Mesendoderm (in vitro differentiated cells): ENCODE measurements around the gene DCHS1.
"Not testable (repeated sequence)": the region's sequence is repeated elsewhere in the genome, so short reads cannot be mapped to it uniquely, and the experiment has no call there.

Experiments used
- DNase-seq: peaks from one replicate; pipeline ENCODE4 v3.0.0; 2013
- H2AK5ac ChIP-seq: 2 replicates; pipeline ENCODE4 v1.6.1; 2013; ENCODE audit warnings: low read length, inconsistent platforms
- H2BK120ac ChIP-seq: 2 replicates; pipeline ENCODE4 v1.6.1; 2013; ENCODE audit warnings: low read depth, mild to moderate bottlenecking, low read length, moderate library complexity, mixed read lengths
- H2BK15ac ChIP-seq: replicated peaks from 2 replicates; pipeline ENCODE4 v1.6.1; 2013; ENCODE audit warnings: low read depth, mild to moderate bottlenecking, moderate library complexity
- H2BK5ac ChIP-seq: 2 replicates; pipeline ENCODE4 v1.6.1; 2013; ENCODE audit warnings: low read length, inconsistent platforms
- H3K18ac ChIP-seq: 2 replicates; pipeline ENCODE4 v1.6.1; 2013; ENCODE audit warnings: mild to moderate bottlenecking, low read length, mixed read lengths
- H3K23ac ChIP-seq: one replicate; pipeline ENCODE4 v1.6.1; 2013; ENCODE audit warnings: low read length
- H3K27ac ChIP-seq: 2 replicates; pipeline ENCODE4 v1.5.1; 2013; ENCODE audit warnings: low read depth, mild to moderate bottlenecking, inconsistent platforms, low read length, moderate library complexity
- H3K27me3 ChIP-seq: 2 replicates; pipeline ENCODE4 v1.6.1; 2013; ENCODE audit warnings: low read length, control low read depth, mild to moderate bottlenecking, inconsistent platforms; ENCODE audit not compliant: insufficient read depth, poor library complexity
- H3K36me3 ChIP-seq: 2 replicates; pipeline ENCODE4 v1.6.1; 2013; ENCODE audit warnings: low read length, inconsistent platforms; ENCODE audit not compliant: control insufficient read depth, insufficient read depth
- H3K4ac ChIP-seq: one replicate; pipeline ENCODE4 v1.6.1; 2013; ENCODE audit warnings: low read depth, mild to moderate bottlenecking, low read length, moderate library complexity
- H3K4me1 ChIP-seq: 2 replicates; pipeline ENCODE4 v1.6.1; 2013; ENCODE audit warnings: low read depth, low read length, inconsistent platforms; ENCODE audit not compliant: control insufficient read depth
- H3K4me2 ChIP-seq: 2 replicates; pipeline ENCODE4 v1.6.1; 2013; ENCODE audit warnings: low read length
- H3K4me3 ChIP-seq: 2 replicates; pipeline ENCODE4 v1.5.1; 2013; ENCODE audit warnings: mild to moderate bottlenecking, low read length
- H3K56ac ChIP-seq: one replicate; pipeline ENCODE4 v1.6.1; 2013; ENCODE audit warnings: low read length
- H3K79me1 ChIP-seq: 2 replicates; pipeline ENCODE4 v1.6.1; 2013; ENCODE audit warnings: low read length, inconsistent platforms
- H3K79me2 ChIP-seq: 2 replicates; pipeline ENCODE4 v1.6.1; 2013; ENCODE audit warnings: mild to moderate bottlenecking, low read length; ENCODE audit not compliant: control insufficient read depth, insufficient read depth
- H3K9ac ChIP-seq: 2 replicates; pipeline ENCODE4 v1.6.1; 2013; ENCODE audit warnings: low read length, inconsistent platforms
- H4K5ac ChIP-seq: one replicate; pipeline ENCODE4 v1.6.1; 2013; ENCODE audit warnings: low read length
- H4K8ac ChIP-seq: one replicate; pipeline ENCODE4 v1.6.1; 2013; ENCODE audit warnings: low read depth, mild to moderate bottlenecking, control low read depth, low read length, moderate library complexity
- WGBS: extraction: QIAGEN DNeasy Blood & Tissue Kit; methylation state at CpG from one replicate; pipeline ENCODE4 v1.1.7; 2013; ENCODE audit warnings: low lambda C conversion rate, missing lambda C conversion rate; ENCODE audit not compliant: insufficient coverage; ENCODE audit errors: extremely low coverage; 5-methylcytosine and 5-hydroxymethylcytosine counted together

The DCHS1 gene

GRCh38 chr11:6693342-6694228 is 38.0 kb upstream of the DCHS1 start:
- Histone ChIP-seq H3K18ac (no peak overlapping the region), H3K4me1 (no peaks in the 10 kb centered on the region), H3K4me3 (no peak overlapping the region), H4K5ac (no peak overlapping the region), H3K4me2 (no peak overlapping the region), H3K27ac (no peak overlapping the region), H2BK120ac (no peak overlapping the region), H2BK15ac (no peak overlapping the region), H3K9ac (no peak overlapping the region), H3K79me1 (no peaks in the 10 kb centered on the region), H3K23ac (no peak overlapping the region), H4K8ac (no peak overlapping the region), H3K79me2 (no peaks in the 10 kb centered on the region), H3K4ac (no peak overlapping the region), H3K36me3 (no peaks in the 10 kb centered on the region), H2AK5ac (no peak overlapping the region), H3K56ac (no peak overlapping the region), H3K27me3 (no peaks in the 10 kb centered on the region), H2BK5ac (no peak overlapping the region)
- WGBS, result no CpG with 5 or more reads among the region's 1 CpG
- DNase-seq, result no peak

GRCh38 chr11:6692128-6692527 is 36.5 kb upstream of the DCHS1 start:
- Histone ChIP-seq H4K5ac (no peak overlapping the region), H3K79me1 (no peaks in the 10 kb centered on the region), H3K27ac (no peak overlapping the region)

GRCh38 chr11:6690431-6691132 is 35.0 kb upstream of the DCHS1 start:
- H2BK15ac ChIP-seq, H2BK5ac ChIP-seq, H3K4me2 ChIP-seq, H3K79me2 ChIP-seq, H3K4me3 ChIP-seq, H3K36me3 ChIP-seq, H3K56ac ChIP-seq, H2AK5ac ChIP-seq, H3K23ac ChIP-seq, H4K5ac ChIP-seq, H3K4ac ChIP-seq, DNase-seq, H3K27ac ChIP-seq, H3K4me1 ChIP-seq, H3K18ac ChIP-seq, H2BK120ac ChIP-seq, H3K27me3 ChIP-seq, H3K79me1 ChIP-seq, H3K9ac ChIP-seq, H4K8ac ChIP-seq: not testable (repeated sequence)
- WGBS, result 100% methylated on average over 1 of the region's 11 CpGs

More at GRCh38 chr11:6692128-6692527, 36.5 kb upstream of the DCHS1 start:
- H3K18ac ChIP-seq, result no peak overlapping the region
- H3K79me2 ChIP-seq, result no peaks in the 10 kb centered on the region
- H3K56ac ChIP-seq, result no peak overlapping the region
- no peak for DNase-seq
- no peak overlapping the region for H2BK5ac ChIP-seq
- H3K4me3 ChIP-seq, result no peak overlapping the region
- no peak overlapping the region for H3K23ac ChIP-seq
- H3K4ac ChIP-seq, result no peak overlapping the region
- no peak overlapping the region for H4K8ac ChIP-seq
- H3K9ac ChIP-seq, result no peak overlapping the region
- H2BK15ac ChIP-seq, result no peak overlapping the region
- no peaks in the 10 kb centered on the region for H3K36me3 ChIP-seq
- no peak overlapping the region for H3K4me2 ChIP-seq
- H3K27me3 ChIP-seq, result no peaks in the 10 kb centered on the region
- H2AK5ac ChIP-seq, result no peak overlapping the region
- H2BK120ac ChIP-seq, result no peak overlapping the region
- no peaks in the 10 kb centered on the region for H3K4me1 ChIP-seq

GRCh38 chr11:6687876-6688275 is 32.3 kb upstream of the DCHS1 start:
- no peak for DNase-seq
- no peak overlapping the region for H2AK5ac ChIP-seq
- H3K79me1 ChIP-seq, result no peaks in the 10 kb centered on the region
- no peaks in the 10 kb centered on the region for H3K36me3 ChIP-seq
- no peak overlapping the region for H3K23ac ChIP-seq
- no peak overlapping the region for H3K4me2 ChIP-seq
- no peak overlapping the region for H4K5ac ChIP-seq
- H2BK120ac ChIP-seq, result no peak overlapping the region
- H3K4me3 ChIP-seq, result no peak overlapping the region
- H3K27me3 ChIP-seq, result no peaks in the 10 kb centered on the region
- no peak overlapping the region for H3K27ac ChIP-seq
- H4K8ac ChIP-seq, result no peak overlapping the region
- no peak overlapping the region for H2BK15ac ChIP-seq
- peaks cover 2% of the 10 kb centered on the region for H3K79me2 ChIP-seq
- H3K4me1 ChIP-seq, result no peaks in the 10 kb centered on the region
- no CpG with 5 or more reads among the region's 4 CpGs for WGBS
- H3K4ac ChIP-seq, result no peak overlapping the region
- H2BK5ac ChIP-seq, result no peak overlapping the region
- H3K18ac ChIP-seq, result no peak overlapping the region
- H3K9ac ChIP-seq, result no peak overlapping the region
- no peak overlapping the region for H3K56ac ChIP-seq

- Histone ChIP-seq H3K9ac (no peak overlapping the region), H3K4ac (no peak overlapping the region), H4K8ac (no peak overlapping the region), H3K4me1 (peaks cover 4% of the 10 kb centered on the region), H2BK5ac (no peak overlapping the region), H3K4me3 (no peak overlapping the region), H4K5ac (no peak overlapping the region), H2AK5ac (no peak overlapping the region), H3K23ac (no peak overlapping the region), H3K27me3 (no peaks in the 10 kb centered on the region), H3K36me3 (peaks cover 2% of the 10 kb centered on the region), H3K27ac (no peak overlapping the region), H3K4me2 (no peak overlapping the region), H3K18ac (no peak overlapping the region), H3K79me1 (peaks cover 7% of the 10 kb centered on the region), H3K79me2 (peaks cover 19% of the 10 kb centered on the region), H2BK15ac (no peak overlapping the region), H2BK120ac (no peak overlapping the region), H3K56ac (no peak overlapping the region)
- no peak for DNase-seq
These were observed 30.4 kb upstream of the DCHS1 start for GRCh38 chr11:6686006-6686405.
